GM18511 (cell line): ENCODE results near the gene SDK2.
A peak's percentile ranks its signal among the peaks of the same experiment; 100 is the strongest.

Experiments used
- ATAC-seq: cut with Tn5 transposase; IDR thresholded peaks from one replicate; pipeline ENCODE4 v1.9.1; 2021; ENCODE audit warnings: mild to moderate bottlenecking, moderate library complexity; ENCODE audit not compliant: unreplicated experiment

The SDK2 gene

DNA sequence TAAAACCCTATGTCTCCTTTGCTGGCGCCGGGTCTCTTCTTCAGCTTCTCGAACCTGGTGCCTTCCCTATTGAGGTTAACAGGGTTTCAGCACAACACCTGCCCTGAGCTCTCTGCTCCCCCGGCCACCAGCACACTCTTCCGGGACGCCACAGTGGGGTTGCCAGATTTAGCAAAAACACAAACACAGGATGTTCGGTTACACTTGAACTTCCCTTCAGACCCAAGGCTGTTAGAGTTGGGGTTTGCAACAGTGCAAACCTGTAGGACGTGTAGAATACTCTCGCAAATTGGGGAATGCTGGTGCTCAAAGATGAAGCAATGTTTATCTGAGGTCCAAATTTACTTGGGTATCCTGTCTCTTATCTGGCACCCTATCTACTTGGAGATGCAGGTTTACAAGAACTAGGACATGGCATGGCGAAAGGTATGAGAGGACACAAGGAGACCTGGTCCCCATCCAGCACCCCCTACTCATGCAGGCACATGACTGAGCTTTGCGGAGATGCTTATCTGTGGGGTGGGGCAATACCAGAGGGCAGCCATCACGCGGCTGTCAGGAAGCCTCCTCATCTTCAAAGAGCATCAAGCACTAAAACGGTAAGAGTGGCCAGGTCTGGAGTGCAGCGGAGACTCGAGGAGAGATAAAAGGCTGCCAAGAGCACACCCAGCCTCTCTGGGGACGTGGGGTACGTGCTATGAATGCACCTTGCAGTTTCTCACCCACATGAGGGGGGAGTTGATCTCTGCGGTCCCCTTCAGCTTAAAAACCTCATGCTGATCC, 52.8 kb downstream of the SDK2 start:
- ATAC-seq = peak; percentile 80

GRCh38 chr17:73589363-73589980, 54.8 kb downstream of the SDK2 start:
- ATAC-seq = no peak

DNA sequence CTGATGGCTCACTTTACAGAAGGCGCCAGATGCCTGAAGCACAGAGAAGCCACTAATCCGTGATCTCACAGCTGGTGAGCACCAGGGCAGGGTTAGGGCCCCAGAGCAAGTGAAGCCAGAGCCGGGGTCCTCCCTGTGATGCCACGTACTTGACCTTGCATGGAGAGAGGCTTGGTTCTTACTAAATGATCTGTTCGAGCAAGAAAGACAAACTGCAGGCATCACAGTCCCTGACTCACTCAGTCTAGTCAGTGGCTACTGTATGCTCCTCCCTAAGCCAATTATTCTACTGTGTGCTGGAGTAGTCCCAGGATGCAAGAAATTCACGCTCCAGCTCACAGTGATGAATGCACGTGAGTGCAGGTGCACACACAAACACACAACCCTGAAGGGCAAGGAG, 55.4 kb downstream of the SDK2 start:
- ATAC-seq = no peak

- ATAC-seq = no peak
These were observed 55.9 kb downstream of the SDK2 start for GRCh38 chr17:73588301-73588846.

- ATAC-seq = no peak
These were observed 57.2 kb downstream of the SDK2 start for GRCh38 chr17:73586921-73587602.

DNA sequence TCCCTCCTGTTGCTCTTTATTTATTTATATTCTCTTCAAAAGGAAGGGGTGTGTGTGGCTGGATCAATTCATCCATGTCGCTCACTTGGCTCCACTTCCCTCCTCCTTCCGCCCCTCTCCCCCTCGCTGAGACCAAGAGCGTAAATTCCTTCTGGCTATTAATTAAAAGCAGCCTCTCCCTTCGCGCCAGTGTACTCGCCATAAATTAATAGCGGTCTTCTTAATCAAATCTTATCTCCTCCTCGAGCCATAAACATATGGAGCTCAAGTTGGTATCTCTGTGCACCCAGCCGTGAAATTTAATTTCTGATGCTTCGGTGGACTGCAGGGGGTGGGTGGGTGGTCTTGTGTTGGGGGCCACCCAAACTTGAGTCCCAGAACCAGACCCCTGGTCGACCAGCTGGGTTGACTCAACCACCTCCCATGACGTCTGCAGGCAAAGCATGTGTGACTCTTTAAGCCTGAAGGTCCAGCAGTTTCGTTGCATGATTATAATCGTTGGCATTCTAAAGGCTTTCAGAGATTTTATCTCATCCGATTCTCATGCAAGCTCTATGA, 57.9 kb downstream of the SDK2 start:
- ATAC-seq = no peak

- no peak for ATAC-seq
These were observed 58.7 kb downstream of the SDK2 start for GRCh38 chr17:73585583-73585982.

DNA sequence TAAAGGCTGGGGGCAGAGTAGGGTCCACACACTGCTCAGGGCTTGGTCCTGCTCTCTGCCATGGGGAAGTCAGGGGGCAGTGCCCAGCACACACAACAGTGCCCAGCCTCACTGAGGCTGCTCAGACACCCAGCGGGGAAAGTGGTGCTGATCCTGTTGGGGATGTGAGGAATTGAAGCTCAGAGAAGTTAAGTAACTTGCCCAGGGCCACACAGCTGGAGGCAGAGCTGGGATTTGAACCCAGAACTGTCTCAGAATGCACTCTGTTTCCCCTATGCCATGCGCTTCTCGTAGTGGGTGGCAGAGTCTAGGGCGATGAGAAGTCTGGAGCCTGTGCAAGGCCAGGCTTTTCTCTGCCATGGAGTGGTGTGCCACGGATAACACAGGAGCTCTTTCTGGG, 59.3 kb downstream of the SDK2 start:
- ATAC-seq = no peak

- no peak for ATAC-seq
These were observed 60.2 kb downstream of the SDK2 start for GRCh38 chr17:73584049-73584448.

DNA sequence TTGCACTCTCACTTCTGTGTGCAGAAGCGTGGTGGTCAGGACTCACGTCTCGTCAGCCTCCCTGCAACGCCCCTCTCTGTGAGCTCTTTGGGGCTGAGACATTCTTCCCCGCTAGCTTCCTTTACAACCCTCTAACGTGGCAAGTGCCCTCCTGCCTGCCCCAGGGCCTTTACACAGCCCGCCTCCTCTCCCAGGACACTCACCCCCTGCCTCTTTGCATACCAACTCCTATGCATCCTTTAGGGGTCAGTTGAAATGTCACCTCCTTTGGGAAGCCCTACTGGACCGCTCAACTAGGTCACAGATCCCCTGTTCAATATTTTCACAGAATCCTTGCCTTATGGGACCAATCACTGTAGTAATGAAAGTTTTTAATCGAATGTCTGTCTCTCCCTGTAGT, 61.4 kb downstream of the SDK2 start:
- no peak for ATAC-seq

GRCh38 chr17:73582359-73582758, 61.9 kb downstream of the SDK2 start:
- no peak for ATAC-seq

GRCh38 chr17:73581379-73581778, 62.9 kb downstream of the SDK2 start:
- no peak for ATAC-seq

DNA sequence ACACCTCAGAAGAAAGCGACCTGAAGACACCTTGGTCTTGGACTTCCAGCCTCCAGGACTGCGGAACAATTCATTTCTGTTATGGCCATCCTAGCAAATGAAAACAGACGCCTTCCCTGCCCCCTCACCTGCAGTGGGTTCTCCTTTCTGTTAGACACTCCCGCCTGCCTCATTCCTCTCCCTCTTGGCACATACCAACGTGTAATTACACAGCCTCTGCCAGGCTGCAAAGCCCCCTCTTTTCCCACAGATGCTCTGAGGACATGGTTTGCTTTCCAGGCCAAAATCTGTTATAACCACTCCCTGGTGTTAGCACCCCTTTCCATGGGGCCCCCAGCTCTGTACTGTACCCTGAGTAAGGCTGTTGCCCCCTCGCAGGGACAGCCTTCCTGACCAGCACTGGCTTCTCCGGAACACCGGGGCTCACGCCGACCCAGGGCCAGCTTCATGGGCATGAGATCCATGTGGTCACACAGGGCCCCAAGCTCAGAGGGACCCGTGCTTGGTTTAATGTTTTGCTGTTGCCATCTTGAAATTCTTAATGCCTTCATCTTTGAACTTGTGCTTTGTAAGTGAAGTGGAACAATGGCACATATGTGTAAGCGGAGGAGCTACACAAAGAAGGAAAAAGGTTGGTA, 64.1 kb downstream of the SDK2 start:
- ATAC-seq = no peak

DNA sequence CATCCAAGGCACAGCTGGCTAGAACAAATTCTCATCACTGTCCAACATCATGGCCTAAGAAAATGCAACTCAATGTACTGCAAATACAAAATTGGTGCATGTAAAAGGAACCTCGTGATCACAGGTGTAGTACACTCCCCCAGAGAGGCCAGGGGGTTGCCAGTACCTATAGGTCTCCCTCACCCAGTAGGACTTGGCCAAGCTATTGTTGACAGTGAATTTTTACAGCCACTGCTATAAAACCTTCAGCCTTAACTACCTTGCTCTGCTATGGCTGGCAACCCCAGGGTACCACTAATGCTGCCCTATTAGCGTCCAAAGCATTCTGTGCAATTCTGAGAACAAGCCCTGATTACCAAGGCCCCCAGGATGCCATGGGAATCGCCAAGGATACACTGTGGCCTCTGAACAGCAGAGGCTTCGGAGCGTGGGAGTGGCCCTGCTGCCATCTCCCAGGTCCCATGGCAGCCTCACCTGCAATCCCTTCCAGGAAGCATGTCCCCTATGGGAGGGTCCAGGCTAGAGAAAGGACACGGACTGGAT, 67.6 kb downstream of the SDK2 start:
- no peak for ATAC-seq

GRCh38 chr17:73575470-73576221, 68.6 kb downstream of the SDK2 start:
- no peak for ATAC-seq

- ATAC-seq = no peak
These were observed 72.6 kb downstream of the SDK2 start for GRCh38 chr17:73571511-73572130.

GRCh38 chr17:73569762-73570319, 74.4 kb downstream of the SDK2 start:
- ATAC-seq = no peak

GRCh38 chr17:73568934-73569333, 75.3 kb downstream of the SDK2 start:
- no peak for ATAC-seq
